Smooth muscle cell of the brain vasculature (primary cell): Measurements from ENCODE around the gene C2CD2.
"Not testable (repeated sequence)": the region's sequence is repeated elsewhere in the genome, so short reads cannot be mapped to it uniquely, and the experiment has no call there.

Experiments
- DNase-seq: peaks from one replicate; pipeline ENCODE4 v3.0.0-alpha.2; 2012; ENCODE audit warnings: low read depth, low spot score

C2CD2 gene

DNA sequence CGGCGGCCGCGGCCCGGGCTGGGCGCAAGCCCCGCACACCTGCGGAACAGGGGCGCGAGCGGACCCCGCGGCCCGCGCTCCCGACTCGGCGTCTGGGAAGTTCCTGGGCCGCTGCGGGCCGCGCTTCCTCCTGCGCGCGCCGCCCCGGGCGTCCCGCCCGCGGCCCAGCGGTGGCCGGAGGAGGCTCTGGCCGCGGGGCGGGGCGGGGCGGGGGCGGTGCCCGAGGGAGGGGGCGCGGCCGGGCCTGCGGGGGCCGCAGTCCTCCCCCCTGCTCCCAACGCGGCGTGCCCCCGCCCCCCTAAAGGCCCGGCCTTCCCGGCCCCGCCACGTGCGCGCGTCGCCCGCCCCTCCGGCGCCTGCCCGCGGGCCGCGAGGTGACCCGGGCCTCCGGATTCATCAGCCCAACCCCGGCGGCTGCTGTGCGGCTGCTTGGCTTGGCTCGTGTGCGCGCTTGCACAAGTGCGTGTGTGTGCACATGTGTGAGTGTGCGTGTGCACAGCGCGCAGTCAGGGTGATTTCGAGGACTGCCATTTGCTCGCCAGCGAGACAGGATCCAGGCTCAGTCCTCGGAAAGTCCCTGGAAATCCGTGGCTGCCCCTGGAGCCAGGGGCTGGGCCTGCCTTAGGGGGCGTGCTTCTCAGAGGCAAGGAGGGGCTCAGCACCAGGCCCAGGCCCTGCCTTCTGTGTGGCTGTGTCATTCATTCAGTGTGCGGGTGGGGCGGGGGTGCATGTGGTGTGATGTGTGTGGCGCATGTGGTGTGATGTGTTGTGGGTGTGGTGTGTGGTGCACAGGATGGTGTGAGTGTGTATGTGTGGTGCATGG, at the start of gene C2CD2:
Gene C2CD2 (minus strand): TSS at position 188 of the 823 bp plus-strand sequence. CDS start 370 bp downstream, outside the sequence.
- DNase-seq: no peak

DNA sequence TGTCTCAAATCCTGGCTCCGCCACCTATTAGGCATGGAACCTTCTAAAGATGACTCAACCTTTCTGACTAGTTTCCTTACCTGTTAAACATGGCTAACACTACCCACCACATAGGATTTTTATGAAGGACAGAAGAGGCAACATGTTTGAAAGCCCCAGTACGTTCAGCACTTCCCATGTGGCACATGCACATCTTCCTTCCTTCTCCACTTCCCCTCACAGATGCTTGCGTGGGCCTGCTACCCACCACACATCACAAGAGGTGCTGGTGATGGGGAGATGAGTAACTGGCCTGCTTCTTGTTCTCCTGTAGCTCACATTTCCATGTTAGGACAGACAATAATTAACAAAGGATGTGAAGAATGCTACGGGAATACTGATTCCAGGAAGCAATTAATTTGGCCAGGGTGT, 49.2 kb upstream of the C2CD2 start:
- no peak for DNase-seq

DNA sequence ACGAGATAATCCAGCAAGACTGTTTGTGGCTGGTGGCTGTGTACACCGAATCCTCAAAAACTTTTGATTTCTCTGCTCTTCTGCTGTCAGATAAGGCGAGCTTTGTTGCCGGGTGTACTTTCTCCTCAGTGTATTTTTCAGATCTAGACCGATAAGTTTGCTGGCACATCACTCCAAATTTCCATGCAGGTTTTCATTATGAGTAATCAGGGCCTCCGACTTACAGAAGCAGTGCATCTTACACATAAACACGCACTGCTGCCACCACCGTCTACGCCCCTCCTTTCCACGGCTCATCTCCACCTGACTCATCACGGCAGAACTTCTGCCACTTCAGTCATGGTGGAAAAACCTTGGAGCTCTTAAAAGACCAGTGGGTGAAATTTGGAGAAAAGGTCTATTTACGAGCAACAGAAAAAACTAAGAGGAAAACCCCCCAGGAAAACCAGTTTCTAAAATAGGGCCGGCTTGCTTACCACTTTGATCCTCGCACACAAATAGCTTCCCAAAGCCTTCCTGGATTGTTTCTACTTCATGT, 48.7 kb upstream of the C2CD2 start:
- DNase-seq: no peak

DNA sequence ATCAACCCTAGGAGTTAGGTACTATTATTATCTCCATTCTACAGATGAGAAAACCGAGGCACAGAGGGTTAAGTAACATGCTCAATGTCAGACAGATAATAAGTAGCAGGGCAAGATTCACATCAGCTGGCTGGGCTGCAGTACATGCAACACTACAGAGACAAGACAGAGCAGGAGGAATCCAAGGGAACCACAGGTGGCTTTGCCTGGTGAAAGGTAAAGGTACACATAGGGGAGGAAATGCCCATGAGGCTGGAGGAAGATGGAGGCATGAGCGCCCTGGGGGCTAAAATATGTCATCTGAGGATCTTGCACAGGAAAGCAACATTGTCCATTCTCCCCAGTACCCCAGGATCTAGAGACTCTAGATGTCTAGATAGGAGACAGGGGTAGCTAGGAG, 48.0 kb upstream of the C2CD2 start:
- no peak for DNase-seq

DNA sequence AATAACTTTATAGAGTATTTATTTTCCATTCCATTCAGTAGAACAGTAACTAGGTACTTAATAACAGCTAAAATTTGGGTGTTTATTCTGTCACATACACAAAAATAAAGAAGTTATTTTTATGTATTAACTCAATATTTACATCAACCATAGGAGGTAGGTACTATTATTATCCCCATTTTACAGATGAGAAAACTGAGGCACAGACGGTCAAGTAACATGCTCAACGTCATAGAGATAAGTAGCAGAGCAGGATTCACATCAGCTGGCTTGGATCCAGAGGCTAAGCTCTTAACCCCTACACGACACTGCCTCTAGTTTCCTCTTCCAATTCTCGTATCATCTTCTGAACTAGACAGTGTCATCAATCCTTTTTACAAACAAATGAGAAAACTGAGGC, 47.1 kb upstream of the C2CD2 start:
- DNase-seq: no peak

DNA sequence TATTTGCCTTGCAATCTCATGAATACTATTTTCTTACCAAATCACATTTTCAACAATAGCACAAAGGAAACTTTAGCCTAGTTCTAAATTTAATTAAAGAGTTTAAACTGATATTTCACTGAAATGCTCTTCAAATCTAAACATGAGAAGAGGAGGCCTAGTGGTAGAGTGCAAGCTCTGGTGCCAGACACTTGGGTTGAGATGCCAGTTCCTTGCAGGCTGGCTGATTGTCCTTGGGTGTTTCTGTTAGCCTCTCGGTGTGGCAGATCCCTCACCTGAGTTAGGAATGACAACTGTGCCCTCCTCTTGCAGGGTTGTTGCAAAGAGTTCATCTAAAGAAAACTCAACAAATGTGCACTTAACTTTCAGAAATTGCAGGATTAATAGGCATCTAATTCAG, 43.8 kb upstream of the C2CD2 start:
- no peak for DNase-seq

DNA sequence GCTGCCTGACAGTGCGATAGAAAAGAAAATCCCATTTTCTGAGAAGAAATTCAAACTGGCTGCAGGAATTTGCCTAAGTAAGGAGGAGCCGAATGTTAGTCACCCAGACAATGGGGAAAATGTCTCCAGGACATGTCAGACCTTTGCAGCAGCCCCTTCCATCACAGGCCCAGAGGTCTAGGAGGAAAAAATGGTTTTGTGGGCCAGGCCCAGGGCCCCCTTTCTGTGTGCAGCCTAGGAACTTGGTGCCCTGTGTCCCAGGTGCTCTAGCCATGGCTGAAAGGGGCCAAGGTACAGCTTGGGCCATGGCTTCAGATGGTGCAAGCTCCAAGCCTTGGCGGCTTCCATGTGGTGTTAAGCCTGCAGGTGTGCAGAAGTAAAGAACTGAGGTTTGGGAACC, 41.8 kb upstream of the C2CD2 start:
- no peak for DNase-seq

DNA sequence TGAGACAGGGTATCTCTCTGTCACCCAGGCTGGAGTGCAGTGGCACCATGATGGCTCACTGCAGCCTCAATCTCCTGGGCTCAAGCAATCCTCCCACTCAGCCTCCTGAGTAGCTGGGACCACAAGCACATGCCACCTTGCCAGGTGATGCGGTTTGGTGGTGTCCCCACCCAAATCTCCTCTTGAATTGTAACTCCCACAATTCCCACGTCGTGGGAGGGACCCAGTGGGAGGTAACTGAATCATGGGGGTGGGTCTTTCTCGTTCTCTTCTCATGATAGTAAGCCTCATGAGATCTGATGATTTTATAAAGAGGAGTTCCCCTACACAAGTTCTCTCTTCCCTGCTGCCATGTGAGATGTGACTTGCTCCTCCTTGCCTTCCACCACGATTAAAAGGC, 40.8 kb upstream of the C2CD2 start:
- DNase-seq: not testable (repeated sequence)

DNA sequence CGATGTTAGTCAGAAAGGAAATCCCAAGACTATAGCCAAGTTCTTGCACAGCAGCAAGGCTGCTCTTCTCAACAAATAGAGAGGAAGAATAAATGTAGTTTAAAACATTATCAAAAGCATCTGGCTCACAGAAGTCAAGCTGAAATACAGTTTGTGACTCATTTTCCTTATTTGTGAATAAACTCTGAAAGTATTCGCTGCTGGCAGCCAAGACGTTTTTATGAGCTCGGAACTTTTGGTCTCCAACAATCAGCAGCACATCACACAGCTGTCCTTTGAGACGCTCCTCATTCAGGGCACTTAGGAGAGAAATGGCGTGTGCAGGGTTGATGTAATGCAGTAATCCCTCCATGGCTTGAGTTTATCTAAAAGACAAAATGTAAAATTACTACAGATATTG, 39.9 kb upstream of the C2CD2 start:
- no peak for DNase-seq

DNA sequence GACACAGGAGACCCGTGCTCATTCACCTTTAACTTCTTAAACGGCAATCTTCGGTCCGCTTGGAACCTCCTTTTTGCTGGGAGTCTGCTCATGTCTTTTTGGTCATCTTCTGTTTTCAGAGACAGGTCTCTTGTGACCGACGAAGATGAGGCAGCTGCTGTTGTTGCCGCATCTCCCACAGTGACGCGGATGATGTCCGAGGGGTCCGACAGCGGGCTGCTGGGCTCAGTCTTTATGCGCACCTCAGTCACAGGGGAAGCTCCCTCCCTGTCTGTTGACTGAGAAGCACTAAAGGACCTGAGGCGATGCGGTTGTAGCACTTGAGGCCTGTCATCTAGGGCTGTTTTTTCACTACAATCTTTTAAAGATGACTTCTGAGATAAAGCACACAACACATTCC, 38.8 kb upstream of the C2CD2 start:
- DNase-seq: no peak

DNA sequence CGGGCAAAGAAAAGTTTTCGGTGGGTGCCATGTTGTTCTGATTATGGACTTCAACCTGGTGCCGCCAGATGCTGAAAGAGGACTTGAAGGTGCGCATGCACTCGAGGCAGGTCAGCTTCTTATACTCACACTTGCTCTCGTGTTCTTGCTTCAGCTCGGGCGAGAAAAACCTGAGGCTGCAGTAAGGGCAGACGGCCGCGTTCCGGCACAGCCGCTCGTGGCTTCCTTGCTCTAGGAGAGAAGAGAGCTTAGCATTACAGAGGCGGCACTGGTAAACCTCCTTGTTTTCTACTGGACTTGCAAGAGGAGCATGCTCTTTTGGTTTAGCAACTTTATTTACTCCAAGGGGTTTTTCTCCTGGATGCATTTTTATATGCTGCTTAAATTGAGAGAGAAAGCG, 37.8 kb upstream of the C2CD2 start:
- no peak for DNase-seq

DNA sequence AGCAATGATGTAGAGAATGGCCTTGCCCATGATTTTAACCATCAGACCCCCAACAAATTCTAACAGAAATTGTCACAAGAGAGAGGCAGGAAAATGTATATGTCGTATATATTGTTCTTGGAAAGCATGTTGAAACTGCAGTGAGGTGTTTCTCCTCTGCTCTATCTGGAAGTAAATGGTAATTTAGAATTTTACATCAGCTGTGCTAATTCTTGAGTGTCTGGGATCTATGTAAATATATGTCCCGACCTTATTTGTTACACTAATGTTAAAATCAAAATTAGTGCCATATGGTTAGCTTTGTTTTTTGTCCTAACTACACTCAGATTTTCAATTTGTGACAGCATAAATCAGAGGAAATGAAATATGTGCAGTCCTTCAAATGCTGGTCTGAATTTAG, 35.9 kb upstream of the C2CD2 start:
- no peak for DNase-seq

DNA sequence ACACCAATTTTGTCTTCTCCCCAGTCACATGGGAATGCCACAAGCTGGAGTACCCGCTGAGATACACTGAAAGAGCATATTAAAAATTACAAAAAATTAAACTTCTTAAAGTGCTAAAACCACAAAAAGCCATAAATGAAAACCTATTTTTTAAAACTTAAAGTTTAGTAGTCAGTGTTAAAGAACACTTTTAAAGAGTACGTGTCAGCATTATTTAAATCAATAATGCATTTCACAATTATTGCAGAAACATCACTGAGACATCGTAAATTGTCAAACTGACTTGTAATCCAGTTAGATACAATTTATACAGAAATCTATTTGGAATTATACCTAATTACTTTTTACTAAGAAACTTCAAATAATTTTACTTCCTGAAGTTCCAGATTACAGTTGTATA, 33.5 kb upstream of the C2CD2 start:
- DNase-seq: no peak

DNA sequence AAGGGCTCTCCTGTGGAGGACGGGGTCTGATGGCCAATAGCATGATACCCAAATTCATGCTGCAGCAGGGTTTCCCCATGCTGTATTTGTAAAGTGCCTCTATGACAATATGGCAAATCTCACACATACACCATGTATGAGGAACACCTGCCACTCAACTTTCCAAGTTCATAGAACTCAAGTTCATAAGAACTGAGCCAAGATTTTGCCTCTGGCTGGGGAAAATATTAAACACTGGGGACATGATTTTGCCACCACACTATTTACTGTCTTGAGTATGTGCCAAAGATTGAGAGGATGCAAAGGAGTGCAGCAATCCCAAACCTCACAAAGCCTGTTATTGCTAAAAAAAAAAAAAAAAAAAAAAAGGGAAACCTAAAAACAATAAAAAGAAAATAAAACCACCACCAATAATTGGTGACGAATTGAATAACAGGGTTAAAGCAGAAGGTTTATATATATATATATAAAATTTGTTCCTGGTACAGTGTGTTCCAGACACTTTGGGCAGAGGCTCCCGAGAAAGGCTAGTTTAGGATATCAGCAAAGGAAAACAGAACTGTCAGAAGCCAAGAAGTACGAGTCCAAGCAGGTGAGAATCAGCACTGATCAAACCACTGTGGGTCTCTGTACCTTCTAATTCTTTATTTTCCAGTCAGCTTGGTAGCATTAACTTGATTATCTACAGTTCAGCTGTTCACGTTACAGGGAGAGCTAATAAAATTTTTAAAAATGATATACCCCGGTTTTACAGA, 32.0 kb upstream of the C2CD2 start:
- no peak for DNase-seq

DNA sequence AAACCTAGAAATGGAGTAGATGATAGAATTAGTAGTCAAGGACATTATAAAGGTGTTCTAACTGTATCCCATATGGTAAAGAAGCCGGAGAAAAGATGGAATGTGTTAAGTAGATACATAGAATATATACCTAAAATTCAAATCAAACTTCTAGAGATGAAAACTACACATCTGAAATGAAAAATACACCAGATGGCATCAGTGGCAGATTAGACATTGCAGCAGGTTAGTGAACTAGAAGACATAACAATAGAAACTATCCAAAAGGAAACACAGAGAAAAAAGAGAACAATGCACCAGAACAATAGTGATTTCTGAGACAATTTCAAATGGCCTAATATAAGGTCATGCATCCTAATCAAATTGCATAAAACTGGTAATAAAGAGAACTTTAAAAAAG, 29.4 kb upstream of the C2CD2 start:
- DNase-seq: no peak

DNA sequence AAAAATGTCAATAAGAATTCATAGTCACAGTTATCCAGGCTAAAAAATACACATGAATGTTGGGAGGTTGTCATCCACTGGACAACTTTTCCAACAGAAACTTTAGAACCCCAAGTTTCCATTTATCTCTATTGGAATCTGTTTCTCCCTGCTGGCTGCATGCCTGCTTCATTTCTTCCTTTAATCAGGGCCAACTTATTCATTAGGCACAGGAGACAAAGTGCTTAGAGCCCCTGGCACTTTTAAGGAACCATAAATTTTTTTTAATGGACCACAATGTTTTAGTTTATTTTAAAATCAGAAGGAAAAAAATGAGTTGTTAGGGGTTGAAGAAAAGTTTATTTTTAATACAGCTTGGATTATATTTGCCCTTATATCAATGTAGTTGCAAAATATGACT, 26.7 kb upstream of the C2CD2 start:
- DNase-seq: no peak

DNA sequence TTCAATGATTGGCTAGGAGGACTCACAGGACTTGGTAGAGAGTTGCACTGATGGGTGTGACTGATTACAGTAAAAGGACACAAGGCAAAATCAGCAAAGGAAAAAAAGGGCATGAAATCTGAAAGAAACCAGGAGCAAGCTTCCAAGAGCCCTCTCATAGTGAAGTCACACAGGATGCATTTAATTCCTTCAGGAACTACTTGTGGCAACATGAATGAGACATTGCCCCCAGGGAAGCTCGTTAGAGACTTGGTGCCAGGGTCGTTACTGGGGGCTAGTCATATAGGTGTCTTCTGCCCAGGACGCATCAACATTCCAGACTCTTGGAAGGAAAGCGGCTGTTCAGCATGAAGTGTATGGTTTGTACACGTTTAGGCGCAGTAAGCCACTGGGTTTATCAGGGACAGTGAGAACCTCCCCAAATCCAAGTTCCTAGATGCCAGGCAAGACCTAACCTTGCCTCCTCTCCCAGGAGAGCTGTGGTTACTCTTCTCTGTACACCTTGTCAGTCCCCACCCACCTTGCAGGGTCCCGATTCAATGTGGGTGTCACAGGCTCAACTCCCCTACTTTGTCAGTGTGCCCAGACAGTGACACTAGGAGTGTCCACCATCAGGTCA, 26.0 kb upstream of the C2CD2 start:
- DNase-seq: no peak

DNA sequence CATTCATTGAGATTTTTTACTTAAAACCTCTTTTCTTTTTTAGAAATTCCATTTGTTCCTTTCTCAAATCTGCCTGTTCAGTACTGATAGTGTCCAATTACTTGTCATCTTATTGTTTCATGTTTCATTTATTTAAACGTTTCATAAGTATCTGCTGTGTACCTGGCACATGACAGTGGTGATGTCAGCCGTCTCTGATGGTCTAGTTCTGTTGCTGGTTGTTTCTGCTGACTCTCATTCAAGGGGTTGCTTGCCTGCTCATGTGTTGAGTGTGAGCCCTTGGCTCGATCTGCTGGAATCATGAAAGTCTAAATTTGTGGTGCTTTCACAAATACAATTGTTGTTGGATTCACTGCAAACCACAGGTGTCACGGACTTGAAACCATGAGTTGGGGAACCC, 25.5 kb upstream of the C2CD2 start:
- no peak for DNase-seq

DNA sequence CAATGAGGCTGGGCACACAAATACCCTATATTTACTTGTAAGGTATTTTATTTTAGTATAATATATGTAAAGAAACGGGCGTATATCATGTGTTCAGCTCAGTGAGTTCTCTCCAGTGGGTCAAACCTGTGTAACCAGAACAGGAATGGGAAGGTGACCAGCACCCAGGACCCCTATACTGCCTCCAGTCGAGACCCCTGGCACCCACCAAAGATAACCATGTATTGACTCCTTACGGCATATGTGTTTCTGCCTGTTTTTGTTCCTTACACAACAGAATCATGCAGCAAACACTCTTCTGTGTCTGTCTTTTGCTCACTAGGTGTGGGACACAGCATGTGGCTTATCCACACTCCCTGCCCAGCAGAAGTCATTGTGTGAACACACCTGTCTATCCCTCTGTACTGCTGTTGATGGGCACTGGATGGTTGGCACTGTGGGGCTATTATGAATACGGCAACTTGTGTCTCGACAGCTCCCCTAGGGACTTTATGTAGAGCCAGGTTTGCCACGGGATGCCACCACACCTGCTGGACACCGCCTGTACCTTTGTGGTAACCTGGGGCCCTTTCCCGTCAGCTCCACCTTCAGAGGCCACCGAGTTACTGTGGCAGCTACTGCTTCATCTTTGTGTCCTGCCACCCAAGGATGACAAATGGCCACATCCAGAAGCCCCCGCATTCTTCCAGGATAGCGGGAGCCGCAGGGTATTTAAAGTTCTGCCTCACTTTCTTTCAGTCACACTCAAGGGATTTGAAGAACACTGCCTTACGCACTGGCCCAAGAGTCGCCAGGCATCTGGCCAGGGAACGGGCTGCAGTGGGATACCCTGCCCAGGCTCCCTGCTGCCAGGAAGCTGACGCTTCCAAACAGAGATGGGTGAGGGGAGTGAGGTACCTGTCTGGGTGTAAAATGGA, 23.5 kb upstream of the C2CD2 start:
- no peak for DNase-seq

DNA sequence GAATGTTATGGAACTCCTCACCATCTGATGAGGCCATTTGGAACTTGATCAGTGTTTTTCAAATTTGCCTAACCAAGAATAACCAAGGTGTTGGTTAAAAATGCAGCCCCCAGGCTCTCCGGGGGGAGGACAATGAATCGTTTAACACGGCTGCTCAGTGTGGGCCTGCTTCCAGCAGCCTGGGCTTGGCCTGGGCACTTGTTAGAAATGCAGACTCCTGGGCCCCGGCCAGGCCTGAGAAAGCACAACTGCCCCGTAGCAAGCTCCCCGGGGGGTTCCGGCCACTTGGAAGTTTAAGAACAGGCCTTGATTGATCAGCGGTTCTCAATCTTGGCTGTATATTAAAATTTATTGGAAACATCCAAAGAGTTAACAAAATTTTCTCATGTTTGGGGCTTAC, 22.8 kb upstream of the C2CD2 start:
- no peak for DNase-seq
